Hypothalamus (tissue), 51 donors: ENCODE results near the gene ARNT2.

Source experiments
- DNase-seq, 51 donors: peaks; one replicate each; lab custom pipeline; 2025; lab: John Stamatoyannopoulos, UW

Gene ARNT2

DNA sequence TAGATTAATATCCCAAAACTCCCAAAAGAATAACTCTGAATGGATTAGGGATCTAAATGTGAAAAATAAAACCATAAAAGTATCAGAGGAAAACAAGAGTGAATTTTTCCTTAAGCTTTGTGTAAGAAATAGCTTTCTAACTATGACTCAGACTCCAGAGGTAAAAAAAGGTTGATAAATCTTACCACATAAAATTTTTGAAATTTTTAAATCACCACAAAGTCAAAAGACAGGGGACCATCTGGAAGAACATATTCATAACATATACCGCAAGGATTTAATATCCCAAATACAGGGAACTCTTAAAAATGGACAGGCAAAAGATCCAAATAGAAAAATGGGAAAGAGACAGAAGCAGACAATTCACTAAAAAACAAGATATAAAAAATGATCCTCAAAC lies 145.0 kb downstream of the ARNT2 start:
- no peak for DNase-seq

DNA sequence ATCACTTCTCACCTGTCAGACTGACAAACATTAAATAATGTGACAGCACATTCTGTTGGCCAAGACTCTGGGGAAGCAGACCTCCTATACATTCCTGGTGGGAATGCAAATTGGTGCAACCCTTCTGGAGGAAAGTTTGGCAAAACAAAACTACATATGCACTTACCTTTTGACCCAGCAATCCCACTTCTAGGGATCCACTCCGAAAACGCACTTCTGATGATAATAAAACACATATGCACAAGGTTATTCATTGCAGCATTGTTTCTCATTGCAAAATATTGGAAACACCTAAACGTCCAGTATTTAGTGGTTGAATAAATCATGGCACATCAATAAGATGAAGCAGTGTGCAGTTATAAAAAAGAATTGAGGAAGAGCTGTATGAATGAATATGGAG lies 145.5 kb downstream of the ARNT2 start:
- no peak for DNase-seq

DNA sequence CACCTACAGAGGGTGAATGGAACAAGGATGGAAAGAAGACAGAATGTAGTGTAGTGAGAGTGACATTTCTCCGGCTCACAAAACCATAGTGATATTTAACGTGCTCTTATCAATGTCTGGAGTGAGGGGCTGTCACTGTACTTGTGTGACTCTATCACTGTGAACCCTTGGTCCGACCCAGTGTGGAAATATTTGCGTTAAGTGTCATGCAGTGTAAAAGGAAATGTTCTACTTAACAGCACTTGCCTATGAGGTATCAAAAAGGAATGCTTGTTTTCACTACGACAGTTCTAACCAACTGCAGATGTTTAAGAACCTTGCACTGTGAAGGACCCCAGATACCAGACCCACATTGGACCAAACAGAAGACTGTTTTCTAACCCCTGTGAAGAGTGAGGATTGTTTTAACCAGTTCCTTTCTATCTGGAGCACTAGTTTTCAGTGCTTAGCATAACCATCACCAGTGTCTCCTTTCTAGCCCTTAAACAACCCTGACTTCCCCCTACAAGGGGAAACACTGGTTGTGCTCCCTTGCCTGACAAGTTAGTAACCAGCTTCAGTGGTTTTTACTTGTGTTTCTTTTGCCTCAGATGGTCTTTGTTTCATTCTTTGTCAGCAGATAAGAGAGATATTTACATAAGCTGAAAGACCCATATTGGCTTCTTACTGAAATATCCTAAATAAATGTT lies 146.2 kb downstream of the ARNT2 start:
- DNase-seq = no peak

DNA sequence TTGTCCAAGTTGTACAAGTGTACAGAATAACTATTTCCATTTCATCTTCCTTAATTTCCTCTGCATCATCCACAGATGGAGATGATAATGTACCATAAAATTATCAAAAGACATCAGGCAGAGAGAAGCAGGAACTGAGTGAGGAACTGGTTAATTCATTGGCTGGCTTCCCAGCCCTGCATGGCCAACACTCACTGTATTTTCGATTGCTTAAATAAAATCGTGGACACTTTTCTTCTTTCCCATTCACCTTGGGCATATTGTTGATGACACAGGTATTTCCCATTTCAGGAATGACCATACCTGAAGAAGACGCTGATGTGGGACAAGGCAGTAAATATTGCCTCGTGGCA lies 146.7 kb downstream of the ARNT2 start:
- DNase-seq = no peak

DNA sequence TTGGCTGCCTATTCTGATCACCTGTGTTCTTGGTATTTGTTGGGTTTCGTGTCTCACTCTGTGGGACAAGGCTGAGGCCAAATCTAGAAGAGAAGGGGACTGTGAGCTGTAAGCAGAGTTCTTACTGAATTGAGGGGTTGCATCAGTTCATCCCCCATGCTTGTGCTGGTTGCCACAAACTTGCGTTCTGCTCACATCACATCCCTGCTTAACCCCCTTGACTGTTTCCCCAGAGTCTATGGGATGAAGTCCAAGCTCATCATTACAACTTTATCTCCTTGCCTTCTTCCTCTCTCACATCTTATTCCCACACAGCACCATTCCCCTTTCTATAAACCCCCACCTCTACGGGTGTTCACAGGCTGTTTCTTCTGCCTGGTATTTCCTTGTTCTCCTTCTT lies 147.2 kb downstream of the ARNT2 start:
- no peak for DNase-seq

DNA sequence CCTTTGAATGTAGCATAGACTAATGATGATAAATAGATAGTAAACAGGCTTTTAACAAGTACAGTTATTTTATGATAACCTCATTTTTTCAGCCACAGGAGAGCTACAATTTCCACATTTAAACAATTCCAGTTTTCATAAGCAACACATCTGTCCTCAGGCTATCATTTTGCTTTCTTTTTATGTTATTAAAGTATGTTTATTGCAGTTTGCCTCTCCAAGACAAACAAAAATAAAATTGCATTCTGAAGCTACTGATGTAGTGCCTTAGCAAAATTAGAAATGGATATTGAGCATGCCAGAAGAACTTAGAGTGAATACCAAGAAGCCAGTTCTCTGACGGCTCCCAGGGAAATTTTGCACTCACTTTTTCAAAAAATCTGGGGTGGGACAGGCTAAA lies 150.4 kb downstream of the ARNT2 start:
- no peak for DNase-seq

DNA sequence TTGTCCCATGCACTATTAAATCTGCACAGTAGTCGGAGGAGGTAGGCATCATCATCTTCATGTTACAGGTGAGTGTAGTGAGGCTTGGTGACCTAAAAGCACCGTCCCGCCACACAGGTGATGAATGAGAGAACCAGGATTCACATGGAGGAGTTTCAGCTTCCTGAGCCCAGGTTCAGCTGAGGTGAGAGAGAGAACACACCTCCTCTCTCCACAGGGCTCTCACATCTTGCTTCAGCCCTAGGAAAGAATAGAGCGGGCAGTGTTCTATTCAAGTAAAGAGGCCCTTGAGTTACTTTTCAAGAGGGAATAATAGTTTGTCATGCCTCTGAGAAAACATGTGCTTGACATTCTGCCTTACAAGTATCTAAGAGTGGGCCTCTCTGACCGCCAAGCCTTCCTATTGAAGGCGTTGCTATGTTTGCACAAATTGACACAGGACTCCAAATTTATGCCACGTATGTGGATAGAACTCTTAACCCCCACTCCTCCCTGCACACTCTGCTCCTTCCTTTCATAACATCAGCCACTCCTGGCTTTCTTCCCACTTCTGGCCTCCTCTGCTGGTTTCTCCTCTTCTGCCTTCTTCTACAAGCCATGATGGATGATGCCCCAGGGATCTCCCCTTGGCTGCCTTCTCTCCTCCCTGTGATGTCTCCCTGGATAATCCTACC lies 152.6 kb downstream of the ARNT2 start:
- no peak for DNase-seq

DNA sequence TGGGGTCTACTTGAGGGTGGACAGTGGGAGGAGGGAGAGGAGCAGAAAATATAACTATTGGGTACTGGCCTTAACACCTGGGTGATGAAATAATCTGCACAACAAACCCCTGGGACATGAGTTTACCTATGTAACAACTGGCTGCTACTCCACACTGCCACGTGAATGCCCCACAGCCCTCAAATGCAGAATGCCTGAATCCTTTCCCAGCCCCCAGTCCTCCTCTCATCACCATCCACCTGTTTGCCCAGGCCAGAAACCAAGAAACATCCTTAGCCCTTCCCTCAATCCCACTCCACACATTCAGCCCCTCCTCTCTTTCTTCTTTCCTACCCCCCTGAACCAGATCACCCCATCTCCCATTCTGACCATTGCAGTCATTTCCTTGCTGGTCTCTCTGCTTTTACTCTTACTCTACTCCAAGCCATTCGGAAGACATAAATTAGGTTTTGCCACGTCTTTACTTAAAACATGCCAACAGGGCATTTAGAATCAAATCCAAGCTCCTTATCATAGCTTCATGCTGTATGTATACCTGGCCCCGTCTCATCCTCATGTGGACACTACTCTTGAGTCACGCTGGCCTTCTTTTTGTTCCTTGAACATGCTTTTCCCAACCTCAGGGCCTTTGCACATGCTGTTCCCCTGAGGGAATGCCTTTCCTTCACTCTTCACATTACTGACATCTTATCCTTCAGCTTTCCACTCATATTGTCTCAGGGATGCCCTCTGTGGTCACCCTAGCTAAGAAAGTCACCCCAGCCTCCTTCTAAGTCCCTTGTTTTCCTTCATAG lies 153.5 kb downstream of the ARNT2 start:
- no peak for DNase-seq

DNA sequence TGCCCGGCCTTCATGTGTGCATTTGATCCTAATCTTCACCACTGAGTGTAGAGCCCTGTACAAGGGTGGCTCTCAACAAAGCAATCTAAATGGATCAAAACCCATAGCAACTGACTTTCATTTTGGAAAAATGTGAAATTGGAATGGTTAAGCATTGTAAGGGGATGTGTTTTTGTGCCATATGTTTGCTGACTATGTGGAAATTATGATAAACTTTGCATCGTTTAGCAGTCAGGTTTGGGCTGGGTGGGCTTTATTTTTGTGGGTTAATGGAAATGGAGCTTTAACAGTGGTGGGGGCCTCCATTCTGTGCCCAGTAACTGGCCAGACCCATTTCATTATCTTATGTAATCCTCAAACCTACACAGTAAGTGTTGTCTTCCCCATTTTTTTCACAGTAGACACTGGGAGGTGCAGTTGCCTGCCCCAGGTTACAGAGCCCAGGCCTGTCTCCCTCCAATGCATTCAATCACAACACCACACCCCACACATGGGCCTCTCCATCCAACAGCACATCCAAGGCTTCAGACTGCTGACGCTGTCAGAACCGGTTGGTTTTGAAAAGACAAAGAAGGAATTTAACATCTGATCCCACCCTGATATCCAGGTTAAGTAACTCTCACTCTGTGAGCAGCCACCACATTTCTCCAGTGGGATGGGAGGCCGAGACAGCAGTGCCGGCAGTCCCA lies 154.6 kb downstream of the ARNT2 start:
- no peak for DNase-seq

DNA sequence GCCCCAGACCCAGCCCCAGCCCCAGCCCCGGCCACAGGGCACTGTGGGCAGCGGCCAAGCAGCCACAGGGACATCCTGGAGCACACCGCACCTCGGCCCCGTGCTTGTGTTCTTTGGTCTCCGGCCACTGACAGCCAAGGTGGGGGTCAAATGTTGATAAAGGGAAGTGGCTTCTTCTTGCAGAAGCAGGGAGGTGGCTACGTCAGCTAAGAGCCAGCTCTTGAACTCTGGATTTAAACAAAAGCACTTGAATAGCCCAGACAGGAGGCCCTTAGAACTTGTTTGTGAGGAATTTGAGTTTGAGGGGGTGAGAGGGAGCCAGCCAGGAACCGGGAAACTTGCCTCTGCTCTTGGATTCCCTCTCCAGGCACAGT lies 155.1 kb downstream of the ARNT2 start:
- no peak for DNase-seq

DNA sequence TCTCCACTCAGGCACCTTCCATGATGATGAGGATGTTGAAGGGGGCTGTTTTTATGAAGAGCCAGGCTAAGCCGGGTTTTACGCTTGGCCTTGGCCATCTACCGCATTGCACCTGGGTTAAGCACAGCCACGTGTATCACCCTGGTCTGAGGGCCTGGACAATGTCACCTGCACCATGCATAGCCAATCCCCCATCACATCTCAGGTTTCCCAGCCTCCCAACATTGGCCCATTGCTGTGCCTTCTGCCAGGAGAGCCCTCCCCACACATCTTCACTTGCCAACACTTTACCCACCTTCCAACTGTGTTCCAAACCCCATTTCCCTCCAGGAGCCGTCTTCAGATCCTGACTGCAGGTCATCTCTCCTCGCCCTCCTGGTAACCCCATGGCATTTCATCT lies 155.6 kb downstream of the ARNT2 start:
- no peak for DNase-seq

DNA sequence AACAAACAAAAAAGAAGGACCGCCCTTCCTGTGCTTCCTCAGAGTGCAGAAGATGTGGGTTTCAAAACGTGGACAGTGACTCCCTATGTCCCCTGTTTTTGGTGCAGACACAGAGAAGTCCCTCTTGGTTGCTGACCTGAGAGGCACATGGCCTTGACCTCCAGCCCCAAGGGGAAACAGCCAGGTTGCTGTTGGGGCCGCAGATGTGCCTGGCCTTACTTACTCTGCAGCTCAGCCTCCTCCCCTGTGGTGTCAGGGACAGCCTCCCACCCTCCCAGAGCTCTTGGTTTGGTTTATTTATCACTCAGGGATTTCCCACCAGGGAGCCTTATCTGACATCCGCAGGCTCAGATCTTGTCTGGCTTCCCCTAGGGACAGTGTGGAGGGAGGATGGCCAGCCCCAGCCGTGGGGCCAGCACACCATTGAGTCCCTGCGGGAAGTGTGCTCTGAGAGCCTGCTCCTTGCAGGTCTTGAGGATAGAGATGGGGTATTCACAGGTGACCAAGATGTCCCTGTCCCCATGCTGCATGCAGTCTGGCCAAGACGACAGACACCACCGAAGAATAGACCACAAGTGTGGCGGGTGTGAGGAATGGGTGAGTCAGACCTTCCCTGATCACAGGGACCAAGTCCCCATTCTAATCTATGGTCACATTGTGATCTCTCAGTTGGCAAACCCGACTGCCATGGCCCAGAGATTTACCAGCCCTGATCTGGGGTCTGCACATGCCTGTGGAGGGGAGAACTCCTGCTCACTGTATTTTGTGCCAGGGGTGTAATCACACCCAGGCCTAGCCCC lies 156.6 kb downstream of the ARNT2 start:
- DNase-seq = no peak

DNA sequence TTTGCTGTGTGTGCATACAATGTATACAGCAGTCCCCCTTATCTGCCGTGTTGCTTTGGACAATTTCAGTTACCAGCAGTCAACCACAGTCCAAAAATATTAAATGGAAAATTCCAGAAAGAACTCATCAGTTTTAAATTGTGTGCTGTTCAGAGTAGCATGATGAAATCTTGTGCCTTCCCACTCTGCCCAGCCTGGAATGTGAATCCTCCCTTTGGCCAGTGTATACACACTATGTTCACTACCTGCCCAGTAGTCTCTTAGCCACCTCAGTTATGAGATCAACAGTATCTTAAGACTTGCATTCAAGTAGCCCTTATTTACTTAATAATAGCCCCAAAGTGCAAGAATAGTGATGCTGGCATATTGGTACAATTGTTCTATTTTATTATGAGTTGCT lies 157.3 kb downstream of the ARNT2 start:
- DNase-seq = no peak

DNA sequence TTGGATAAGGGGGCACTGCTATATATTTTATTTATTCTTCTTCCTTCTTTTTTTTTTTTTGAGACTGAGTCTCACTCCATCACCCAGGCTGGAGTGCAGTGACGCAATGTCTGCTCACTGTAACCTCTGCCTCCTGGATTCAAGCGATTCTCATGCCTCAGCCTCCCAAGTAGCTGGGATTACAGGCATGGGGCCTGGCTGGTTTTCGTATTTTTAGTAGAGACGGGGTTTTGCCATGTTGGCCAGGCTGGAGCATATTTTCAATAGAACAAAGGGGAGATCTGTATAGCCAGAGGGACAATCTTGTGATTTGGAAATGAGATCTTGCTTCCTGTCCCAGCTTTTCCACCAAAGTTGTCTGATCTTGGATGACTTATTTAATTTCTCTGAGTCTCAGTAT lies 157.9 kb downstream of the ARNT2 start:
- DNase-seq = no peak

DNA sequence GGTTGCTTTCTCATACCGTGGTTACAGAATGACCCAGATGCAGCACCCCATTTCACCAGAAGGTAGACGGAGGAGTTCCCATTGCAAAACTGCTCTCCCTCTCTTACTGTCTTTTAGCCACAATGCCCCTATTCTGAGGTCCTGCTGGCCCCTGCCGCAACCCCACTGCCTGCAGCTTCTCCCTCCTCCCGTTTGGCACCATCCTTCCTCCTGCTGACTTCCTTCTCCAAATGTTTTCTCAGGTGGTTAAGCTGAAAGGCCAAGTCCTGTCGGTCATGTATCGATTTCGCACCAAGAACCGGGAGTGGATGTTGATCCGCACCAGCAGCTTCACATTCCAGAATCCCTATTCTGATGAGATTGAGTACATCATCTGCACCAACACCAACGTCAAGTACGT lies 158.7 kb downstream of the ARNT2 start:
- DNase-seq = no peak

DNA sequence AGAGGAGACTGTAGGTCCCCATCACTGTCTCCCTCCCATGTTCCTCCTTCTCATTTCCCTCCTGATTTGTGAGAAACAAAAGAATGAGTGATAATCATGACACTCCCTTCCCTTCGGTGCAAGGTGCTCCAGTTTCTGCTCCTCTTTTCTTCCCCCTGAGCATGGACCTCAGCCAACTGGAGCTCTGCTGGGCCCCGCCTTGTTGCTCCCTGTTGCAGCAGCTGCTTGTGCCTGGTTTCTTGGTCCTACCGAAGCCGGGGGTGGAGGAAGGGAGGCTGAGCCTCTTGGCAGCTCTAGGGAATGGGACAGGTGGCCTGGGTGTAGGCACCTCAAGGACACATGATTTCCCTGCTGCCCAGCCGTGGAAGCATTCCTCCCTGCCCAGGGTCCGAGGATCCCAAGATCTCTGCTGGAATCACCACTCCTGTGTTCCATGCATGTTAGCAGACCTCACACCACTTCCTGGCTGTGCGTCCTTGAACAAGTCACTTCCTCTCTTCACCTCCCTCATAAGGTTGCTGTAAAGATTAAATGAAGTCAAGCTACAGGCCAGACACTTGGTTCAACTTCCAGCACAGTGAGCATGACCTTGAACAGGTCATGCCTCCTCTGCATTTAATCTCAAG lies 159.3 kb downstream of the ARNT2 start:
- no peak for DNase-seq

DNA sequence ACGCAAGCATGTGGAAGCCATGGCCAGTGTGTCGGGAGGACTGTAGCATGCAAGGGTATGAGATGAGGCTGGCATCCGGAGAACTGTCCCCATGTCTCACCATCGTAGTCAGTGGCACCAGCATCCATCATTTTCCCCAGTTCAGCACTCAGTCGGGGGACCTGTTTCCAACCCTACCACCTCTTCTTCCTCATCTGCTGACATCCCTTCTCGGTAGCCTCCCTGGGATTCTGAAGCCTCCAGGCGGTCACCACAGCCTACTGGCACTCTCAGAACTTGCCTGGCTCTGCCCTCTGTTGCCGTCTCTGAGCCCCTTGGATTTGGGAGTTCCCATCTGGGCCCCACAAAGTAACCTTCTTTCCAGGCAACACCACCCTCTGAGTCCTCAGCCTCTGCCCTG lies 159.9 kb downstream of the ARNT2 start:
- DNase-seq = no peak

DNA sequence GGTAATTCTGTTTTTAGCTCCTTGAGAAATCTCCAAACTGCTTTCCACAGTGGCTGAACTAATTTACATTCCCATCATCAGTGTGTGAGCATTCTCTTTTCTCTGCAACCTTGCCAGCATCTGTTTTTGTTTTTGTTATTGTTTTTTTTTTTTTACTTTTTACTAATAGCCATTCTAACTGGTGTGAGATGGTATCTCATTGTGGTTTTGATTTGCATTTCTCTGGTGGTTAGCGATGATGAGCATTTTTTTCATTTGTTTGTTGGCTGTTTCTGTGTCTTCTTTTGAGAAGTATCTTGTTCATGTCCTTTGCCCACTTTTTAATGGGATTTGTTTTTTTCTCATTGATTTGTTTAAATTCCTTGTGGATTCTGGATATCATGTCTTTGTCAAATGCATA lies 161.2 kb downstream of the ARNT2 start:
- no peak for DNase-seq

DNA sequence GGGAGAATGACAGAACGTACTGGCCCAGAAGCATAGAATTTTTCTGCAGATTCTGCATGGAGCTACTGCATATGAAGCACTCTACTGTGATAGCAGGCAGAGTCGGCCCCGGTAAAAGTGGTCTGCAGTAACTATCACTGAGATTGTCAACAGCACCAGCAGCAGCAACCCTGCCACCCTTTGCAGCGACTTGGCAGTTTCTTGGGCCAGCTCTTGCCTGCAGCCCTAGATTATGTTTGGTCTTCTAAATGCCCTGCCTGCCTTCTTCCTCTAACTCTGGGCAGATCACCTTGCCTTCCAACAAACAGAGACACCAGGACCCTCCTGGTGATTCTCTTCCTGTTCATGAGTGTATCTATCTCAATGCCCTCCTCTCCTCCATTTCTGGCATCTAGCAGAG lies 161.8 kb downstream of the ARNT2 start:
- DNase-seq = no peak

DNA sequence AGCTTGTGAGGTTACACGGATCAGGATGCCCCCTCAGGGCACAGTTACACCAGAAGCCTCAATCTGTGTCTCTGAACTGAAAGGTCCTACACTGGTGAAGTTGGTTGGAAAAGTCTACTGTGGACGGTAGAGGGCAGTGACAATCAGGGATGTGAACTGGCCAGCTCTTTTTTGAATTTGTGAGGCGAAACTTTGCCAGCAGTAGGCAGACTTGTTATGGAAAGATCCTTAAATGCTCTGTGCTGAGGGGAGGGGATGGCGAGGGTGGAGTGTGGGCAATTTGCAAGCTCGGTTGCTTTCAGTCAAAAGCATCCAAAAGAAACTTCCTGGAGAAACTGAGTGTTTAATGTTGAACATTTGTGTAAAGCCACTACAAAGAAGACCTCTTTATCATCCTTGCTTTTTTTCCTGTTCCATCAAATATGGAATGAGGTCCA lies 163.6 kb downstream of the ARNT2 start:
- DNase-seq = peak in 30 of 51 donors; percentile 7 to 72 (median 39)
